Brain microvascular endothelial cell (primary cell): ENCODE data around the gene JARID2.

Experiments
- DNase-seq: peaks from one replicate; pipeline ENCODE4 v3.0.0-alpha.2; 2020
- H3K27ac ChIP-seq: fragments of 250-450 bp; sonication (Bioruptor Pico); 2 replicates; pipeline ENCODE4 v1.5.1; 2020; ENCODE audit warnings: mild to moderate bottlenecking, moderate library complexity
- H3K27me3 ChIP-seq: fragments of 250-450 bp; sonication (Bioruptor Pico); replicated peaks from 2 replicates; pipeline ENCODE4 v1.5.1; 2020; ENCODE audit warnings: mild to moderate bottlenecking
- H3K36me3 ChIP-seq: fragments of 250-450 bp; sonication (Bioruptor Pico); replicated peaks from 2 replicates; pipeline ENCODE4 v1.5.1; 2020; ENCODE audit warnings: mild to moderate bottlenecking
- H3K4me3 ChIP-seq: 2 replicates; pipeline ENCODE4 v1.5.1; 2011; ENCODE audit warnings: low read depth, mild to moderate bottlenecking, control low read depth, low read length, moderate library complexity
- in situ Hi-C: cut with HindIII; loops from 2 replicates; pipeline ENCODE4 v1.10.0; 2017; ENCODE audit warnings: low sequenced_read_pairs, low pct_ligation_motif_present
- TF ChIP-seq, protein P1 (sequence below): IDR thresholded peaks from 2 replicates; pipeline ENCODE4 v1.5.1; 2011; ENCODE audit warnings: low read depth, mild to moderate bottlenecking, moderate library complexity, low read length, control low read depth, inconsistent platforms; ENCODE audit errors: missing control alignments

JARID2 gene

DNA sequence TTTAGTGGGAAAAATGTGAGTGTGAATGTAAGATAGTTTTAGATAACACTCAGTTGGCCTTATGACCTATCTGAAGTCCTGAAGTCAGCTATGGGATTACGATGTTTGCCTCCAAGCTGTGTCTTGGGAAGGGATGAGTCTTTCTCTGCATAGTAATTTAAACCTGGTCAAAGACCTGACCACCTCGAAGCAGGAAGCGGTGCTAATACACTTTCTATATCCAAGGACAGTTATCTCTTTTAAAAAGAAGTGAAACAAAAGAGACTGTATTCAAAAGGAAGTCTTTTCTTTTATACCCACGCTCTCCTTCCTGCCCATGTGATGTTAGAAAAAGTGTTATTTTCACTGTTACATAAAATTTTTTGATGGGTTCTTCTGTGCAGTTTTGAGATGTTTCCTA, 94.9 kb downstream of the JARID2 start:
- TF ChIP-seq, protein P1, sequence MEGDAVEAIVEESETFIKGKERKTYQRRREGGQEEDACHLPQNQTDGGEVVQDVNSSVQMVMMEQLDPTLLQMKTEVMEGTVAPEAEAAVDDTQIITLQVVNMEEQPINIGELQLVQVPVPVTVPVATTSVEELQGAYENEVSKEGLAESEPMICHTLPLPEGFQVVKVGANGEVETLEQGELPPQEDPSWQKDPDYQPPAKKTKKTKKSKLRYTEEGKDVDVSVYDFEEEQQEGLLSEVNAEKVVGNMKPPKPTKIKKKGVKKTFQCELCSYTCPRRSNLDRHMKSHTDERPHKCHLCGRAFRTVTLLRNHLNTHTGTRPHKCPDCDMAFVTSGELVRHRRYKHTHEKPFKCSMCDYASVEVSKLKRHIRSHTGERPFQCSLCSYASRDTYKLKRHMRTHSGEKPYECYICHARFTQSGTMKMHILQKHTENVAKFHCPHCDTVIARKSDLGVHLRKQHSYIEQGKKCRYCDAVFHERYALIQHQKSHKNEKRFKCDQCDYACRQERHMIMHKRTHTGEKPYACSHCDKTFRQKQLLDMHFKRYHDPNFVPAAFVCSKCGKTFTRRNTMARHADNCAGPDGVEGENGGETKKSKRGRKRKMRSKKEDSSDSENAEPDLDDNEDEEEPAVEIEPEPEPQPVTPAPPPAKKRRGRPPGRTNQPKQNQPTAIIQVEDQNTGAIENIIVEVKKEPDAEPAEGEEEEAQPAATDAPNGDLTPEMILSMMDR, result no peak
- H3K27ac ChIP-seq, result no peak overlapping the region
- no peaks in the 10 kb centered on the region for H3K36me3 ChIP-seq
- no peaks in the 10 kb centered on the region for H3K27me3 ChIP-seq
- in situ Hi-C loops, result no loop called here
- no peak overlapping the region for H3K4me3 ChIP-seq
- DNase-seq, result no peak

DNA sequence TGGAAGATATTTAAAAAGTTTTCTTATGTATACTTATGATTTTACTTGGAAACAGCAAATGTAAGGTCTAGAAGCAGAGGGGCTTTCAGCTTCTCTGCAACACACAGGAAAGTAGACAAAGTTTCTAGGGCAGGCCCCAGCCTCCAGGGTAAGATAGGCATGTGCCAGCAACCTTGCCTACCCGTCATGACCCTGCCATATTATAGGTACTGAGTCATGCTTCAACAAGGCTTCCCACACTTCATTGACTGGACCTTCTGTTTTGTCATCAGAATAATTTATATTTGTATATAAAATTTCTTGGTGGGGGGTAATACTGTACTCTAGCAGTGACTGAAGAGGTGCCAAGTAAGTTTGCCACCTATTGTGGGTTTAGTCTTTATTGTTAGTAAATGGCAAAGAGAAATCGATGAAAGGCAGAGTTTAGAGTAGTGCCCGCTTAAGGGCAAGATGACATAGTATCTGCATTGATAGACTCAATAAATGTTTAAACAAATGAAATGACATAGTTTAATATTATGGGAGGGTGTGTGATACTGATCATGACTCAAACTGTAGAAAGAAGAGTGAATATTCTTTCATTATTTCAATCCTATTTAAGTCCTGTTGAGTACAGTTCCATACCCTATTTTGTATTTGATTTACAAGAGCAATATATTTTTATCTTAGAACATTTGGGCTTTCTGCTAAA, 95.6 kb downstream of the JARID2 start:
- no peak overlapping the region for H3K27ac ChIP-seq
- TF ChIP-seq, protein P1, result no peak
- DNase-seq, result peak; percentile 26

DNA sequence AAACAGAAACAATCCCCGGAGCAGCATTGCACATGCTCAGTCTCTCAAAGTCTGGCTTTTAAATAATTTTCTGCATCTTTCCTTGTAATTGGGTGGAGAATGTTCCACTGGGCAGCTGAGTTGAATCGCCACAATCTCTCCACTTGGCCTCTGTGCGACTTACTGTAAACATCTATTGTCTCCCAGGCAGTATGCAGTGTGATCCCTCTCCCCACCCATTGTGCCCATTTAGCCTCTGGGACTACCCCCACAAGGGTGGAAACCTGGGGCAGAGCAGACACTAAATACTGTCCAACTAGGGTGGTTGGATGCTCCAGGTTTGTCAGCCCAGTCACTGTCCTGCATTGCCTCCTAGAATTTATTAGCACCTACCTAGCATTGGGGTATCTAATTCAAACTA, 96.2 kb downstream of the JARID2 start:
- in situ Hi-C loops, result no loop called here
- Histone ChIP-seq H3K27ac (no peak overlapping the region), H3K4me3 (no peak overlapping the region), H3K36me3 (no peaks in the 10 kb centered on the region), H3K27me3 (no peaks in the 10 kb centered on the region)
- TF ChIP-seq, protein P1, result no peak
- no peak for DNase-seq

More for the DNA sequence above, 95.6 kb downstream of the JARID2 start:
- in situ Hi-C loops, result no loop called here
- no peaks in the 10 kb centered on the region for H3K36me3 ChIP-seq
- H3K27me3 ChIP-seq, result no peaks in the 10 kb centered on the region
- no peak overlapping the region for H3K4me3 ChIP-seq

DNA sequence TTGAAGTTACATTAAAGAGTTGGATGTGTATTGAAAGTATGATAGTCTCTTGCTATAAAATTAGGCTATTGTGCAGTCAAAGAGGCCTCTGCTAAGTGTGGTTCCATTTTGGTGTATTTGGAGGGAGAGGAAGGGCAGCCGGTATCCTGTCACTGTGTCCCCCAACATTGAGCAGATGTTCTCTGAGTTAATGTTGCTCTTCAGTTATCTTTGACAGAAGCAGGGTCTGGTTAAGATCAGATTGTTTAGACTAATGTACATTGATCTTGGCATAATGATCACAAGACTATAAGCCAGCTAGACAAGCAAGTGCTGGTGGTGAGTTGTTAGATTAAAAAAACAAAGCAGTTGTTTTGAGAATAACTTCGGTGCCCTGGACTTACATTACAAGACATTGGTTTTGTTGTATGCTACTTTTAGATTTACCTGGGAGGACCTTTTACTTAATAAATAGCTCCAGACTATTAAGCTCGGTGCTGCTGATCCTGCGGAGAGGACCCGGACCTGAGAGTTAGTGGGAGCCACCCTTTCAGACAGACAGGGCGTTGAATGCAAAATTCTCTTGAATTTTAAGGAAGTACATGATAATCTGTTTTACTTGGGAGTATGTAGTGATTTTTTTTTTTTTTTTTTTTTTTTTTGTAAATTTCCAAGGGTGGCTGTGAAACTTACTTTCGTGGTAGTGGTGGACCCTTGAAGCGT, 97.8 kb downstream of the JARID2 start:
- no peak for DNase-seq
- no peak overlapping the region for H3K27ac ChIP-seq
- no peak overlapping the region for H3K4me3 ChIP-seq

DNA sequence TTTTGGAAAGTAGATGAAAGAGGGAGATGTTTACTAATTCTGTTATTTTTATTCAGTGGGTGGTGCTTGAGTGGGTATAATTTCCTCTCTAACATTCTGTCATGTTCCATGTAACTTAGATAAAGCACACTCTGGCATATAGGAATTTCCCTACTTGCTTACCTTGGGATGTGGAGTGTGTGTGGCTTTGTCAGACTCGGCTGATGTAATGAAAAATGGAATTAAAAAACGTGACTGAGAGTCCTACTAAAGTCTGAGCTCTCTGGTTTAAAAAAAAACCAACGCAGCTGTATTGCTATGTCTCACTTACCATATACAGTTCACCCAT, 98.3 kb downstream of the JARID2 start:
- DNase-seq, result no peak
- TF ChIP-seq, protein P1, result no peak
- Histone ChIP-seq H3K36me3 (no peaks in the 10 kb centered on the region), H3K4me3 (no peak overlapping the region), H3K27ac (no peak overlapping the region), H3K27me3 (no peaks in the 10 kb centered on the region)
- in situ Hi-C loops, result no loop called here

More for the DNA sequence above, 97.8 kb downstream of the JARID2 start:
- H3K36me3 ChIP-seq, result no peaks in the 10 kb centered on the region
- in situ Hi-C loops, result no loop called here
- H3K27me3 ChIP-seq, result no peaks in the 10 kb centered on the region
- TF ChIP-seq, protein P1, result no peak
